ENCODE data around the gene FOXC1. TPM values are rescaled to one million over a fixed set of nuclear protein-coding genes. Genes with fewer than 3 reads are reported as not detected.
A peak's percentile ranks its signal among the peaks of the same experiment; 100 is the strongest.

The FOXC1 gene
- total and polyA plus RNA-seq, 2 donors (not counting 1 experiment from before 2014, with no cell fraction given): 0.04 to 0.52 TPM

DNA sequence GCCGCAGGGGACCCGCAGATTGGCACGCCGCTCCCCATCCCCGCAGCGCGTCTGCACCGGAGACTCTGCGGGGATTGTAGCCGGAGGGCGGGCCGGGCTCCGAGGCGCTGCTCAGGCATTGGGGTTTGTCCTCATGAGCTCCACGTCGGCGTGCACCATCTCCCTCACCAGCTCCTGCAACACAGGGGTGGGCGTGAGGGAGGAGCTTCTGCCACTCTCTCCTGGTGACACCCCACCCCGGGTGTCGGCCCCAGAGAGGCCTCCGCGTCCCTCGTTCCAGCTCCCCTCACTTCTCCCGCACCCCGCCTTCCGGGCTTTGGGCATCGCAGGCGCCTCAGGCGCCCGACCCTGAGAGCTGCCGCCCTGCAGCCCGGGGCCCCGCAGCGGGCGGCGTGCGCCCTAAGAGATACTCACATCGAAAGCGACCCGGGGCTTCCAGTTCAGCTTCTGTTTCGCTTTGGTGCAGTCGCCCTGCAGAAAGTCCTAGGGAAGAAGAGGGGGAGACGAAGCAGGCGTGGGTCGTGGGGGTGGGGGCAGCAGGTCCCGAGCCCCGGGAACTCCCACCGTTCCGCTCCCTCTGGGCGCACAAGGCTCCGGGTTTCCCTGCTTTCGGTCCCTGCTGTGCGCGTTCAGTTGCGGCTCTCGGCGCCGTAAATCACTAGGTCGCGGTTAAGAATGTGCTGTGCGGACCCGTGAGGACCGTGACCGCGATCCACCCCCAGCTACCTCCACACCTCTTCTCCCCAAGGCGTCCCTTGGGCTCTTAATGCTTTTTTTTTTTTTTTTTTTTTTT is 14.5 kb downstream of the FOXC1 start:
- H3K4me1 ChIP-seq (ENCODE audit: control insufficient read depth in 2 of 2, insufficient read depth in 2 of 2, low read length in 2 of 2): peaks cover 36 to 40% of the 10 kb centered on the region in 2 donors
- no peak overlapping the region for H3K27ac Mint-ChIP-seq
- H3K4me1 Mint-ChIP-seq: peaks cover 21% of the 10 kb centered on the region
- CTCF ChIA-PET: interaction anchor here (0.6 to 1.6 kb wide), 6 partner anchors 18 to 1010 kb away, joined by 3 to 4 read pairs (median 3); no protein-coding TSS in a partner anchor
- DNase-seq (peak; percentile 52), ATAC-seq (ENCODE audit: low read depth) (peak; percentile 49)
- H3K9me3 Mint-ChIP-seq (ENCODE audit: insufficient read depth): no peaks in the 10 kb centered on the region
- peaks cover 0 to 84% (median 62%) of the 10 kb centered on the region in 4 experiments for H3K27me3 ChIP-seq (replicated peaks in 1 of 4; ENCODE audit: control extremely low read depth in 1 of 4, control insufficient read depth in 3 of 4, insufficient read depth in 4 of 4, low read length in 3 of 4)
- intact Hi-C loops (cut with micrococcal nuclease): loop anchor here (10.0 kb wide), 1 partner anchor 111 kb away; no protein-coding TSS in a partner anchor
- H3K79me2 ChIP-seq (ENCODE audit: control insufficient read depth, insufficient read depth, low read length): no peaks in the 10 kb centered on the region
- H3K27ac ChIP-seq (ENCODE audit: low read length in 2 of 2): no peak overlapping the region
- H3K27me3 Mint-ChIP-seq: peaks cover 68% of the 10 kb centered on the region
- peak overlapping the region; percentile 68 for H3K9ac ChIP-seq (ENCODE audit: low read length)
- peak overlapping the region; percentile 68 for H3K4me3 Mint-ChIP-seq
- peak overlapping the region; percentile 18 for H2AFZ ChIP-seq (ENCODE audit: insufficient read depth, low read depth, low read length, poor library complexity, severe bottlenecking)
- peak overlapping the region; percentile 84 for H3K4me2 ChIP-seq (replicated peaks; ENCODE audit: low read depth, low read length, poor library complexity, severe bottlenecking)
- H3K9me3 ChIP-seq (ENCODE audit: control extremely low read depth in 1 of 3, control insufficient read depth in 2 of 3, insufficient read depth in 1 of 3, low read length in 2 of 3): peaks cover 0 to 32% (median 0%) of the 10 kb centered on the region in 3 donors
- no peaks in the 10 kb centered on the region for H4K20me1 ChIP-seq (ENCODE audit: control insufficient read depth, insufficient read depth, low read length, poor library complexity, severe bottlenecking)
- H3K36me3 ChIP-seq (replicated peaks in 1 of 2; ENCODE audit: control extremely low read depth in 1 of 2, control insufficient read depth in 1 of 2, extremely low read depth in 1 of 2, insufficient read depth in 2 of 2, low read length in 1 of 2): no peaks in the 10 kb centered on the region
- POLR2A ChIA-PET: no interaction called here
- TF ChIP-seq EZH2 (IDR thresholded peaks at IDR 0.05; ENCODE audit: borderline replicate concordance, insufficient read depth, low read depth, low read length, poor library complexity, severe bottlenecking): no peak
- TF ChIP-seq, protein P1, sequence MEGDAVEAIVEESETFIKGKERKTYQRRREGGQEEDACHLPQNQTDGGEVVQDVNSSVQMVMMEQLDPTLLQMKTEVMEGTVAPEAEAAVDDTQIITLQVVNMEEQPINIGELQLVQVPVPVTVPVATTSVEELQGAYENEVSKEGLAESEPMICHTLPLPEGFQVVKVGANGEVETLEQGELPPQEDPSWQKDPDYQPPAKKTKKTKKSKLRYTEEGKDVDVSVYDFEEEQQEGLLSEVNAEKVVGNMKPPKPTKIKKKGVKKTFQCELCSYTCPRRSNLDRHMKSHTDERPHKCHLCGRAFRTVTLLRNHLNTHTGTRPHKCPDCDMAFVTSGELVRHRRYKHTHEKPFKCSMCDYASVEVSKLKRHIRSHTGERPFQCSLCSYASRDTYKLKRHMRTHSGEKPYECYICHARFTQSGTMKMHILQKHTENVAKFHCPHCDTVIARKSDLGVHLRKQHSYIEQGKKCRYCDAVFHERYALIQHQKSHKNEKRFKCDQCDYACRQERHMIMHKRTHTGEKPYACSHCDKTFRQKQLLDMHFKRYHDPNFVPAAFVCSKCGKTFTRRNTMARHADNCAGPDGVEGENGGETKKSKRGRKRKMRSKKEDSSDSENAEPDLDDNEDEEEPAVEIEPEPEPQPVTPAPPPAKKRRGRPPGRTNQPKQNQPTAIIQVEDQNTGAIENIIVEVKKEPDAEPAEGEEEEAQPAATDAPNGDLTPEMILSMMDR (IDR thresholded peaks at IDR 0.05): no peak
- H3K4me3 ChIP-seq (ENCODE audit: control extremely low read depth in 1 of 5, extremely low read depth in 1 of 5, insufficient read depth in 1 of 5, low read depth in 2 of 5, low read length in 4 of 5): peak overlapping the region in 4 of 5 experiments; percentile 28 to 69 (median 45)
- WGBS (ENCODE audit: insufficient coverage): 38% methylated on average over 59 of the region's 66 CpGs

All from B cell (primary cell).